Measurements from ENCODE around the gene CASZ1.

The CASZ1 gene

DNA sequence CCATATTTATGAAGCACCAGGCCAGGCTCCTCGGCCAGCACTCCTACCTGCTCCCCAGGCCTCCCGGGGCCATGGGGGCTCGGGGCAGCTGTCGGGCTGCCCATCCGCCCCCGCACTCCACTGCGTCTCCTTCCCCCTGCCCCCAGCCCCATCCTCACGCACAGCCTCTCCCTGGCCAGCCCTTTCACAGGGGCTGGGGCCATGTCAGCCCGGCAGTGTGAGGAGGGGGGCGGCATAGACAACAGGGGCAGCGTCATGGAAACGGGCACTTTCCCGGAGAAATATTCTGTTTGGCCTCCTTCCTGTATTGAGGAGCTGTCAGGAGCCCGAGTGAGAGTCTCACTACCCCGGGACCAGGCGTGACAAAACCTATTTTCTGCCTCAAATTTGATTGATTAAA lies 87.3 kb downstream of the CASZ1 start:
- no peak for DNase-seq (ENCODE audit: low read depth in 1 of 2, low spot score in 1 of 2)

- no peak for DNase-seq (ENCODE audit: low read depth in 1 of 2, low spot score in 1 of 2)
Observed at GRCh38 chr1:10708757-10709156, 87.7 kb downstream of the CASZ1 start.

DNA sequence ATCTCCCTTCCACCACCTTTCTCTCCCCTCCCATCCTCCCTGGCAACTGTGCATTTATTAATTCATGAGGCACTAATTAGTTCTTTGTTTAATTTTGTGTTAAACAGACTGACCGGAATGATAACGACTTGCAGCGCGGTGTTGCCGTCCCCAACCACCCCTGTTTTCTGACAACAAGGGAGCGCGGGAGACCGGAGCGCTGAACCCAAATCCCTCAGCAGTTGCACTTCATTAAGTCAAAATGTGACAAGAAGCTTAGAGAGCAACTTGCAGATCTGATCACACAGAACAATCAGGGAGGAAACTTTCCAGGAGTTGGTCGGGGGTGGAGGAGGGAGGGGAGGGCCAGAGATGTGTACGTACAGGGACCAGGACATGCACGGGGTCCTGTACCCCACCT lies 89.2 kb downstream of the CASZ1 start:
- DNase-seq (ENCODE audit: low read depth in 1 of 2, low spot score in 1 of 2) = no peak

DNA sequence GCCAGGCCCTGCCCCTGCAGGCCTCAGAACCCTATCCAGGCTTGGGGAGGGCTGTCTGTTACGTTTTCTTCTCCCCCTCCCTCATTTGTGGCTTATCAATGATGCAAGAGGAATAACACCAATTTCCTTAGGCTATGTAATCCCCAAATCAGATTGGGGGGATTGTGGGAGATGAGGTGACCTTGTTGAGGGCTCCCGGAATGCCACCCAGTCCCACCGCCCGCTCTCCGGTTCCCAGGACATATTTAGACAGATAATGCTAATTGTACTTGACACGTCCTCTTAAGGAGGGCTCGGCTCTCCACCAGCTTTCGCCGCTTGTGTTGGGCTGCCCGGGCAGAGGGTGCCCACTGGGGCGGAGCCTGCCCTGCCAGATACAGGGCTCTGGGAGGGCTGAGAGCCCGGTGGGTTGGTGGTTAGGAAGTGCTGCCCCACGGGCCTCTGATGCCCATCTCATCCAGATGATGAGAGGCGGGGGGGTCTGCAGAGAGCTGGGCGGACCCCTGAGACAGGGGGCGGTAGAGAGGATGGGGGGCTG lies 90.0 kb downstream of the CASZ1 start:
- no peak for DNase-seq (ENCODE audit: low read depth in 1 of 2, low spot score in 1 of 2)

- DNase-seq (ENCODE audit: low read depth in 1 of 2, low spot score in 1 of 2) = no peak
Observed at GRCh38 chr1:10705953-10706352, 90.5 kb downstream of the CASZ1 start.

GRCh38 chr1:10704368-10704882 lies 92.0 kb downstream of the CASZ1 start:
- DNase-seq (ENCODE audit: low read depth in 1 of 2, low spot score in 1 of 2) = no peak

GRCh38 chr1:10703702-10704101 lies 92.7 kb downstream of the CASZ1 start:
- no peak for DNase-seq (ENCODE audit: low read depth in 1 of 2, low spot score in 1 of 2)

- no peak for DNase-seq (ENCODE audit: low read depth in 1 of 2, low spot score in 1 of 2)
Observed at GRCh38 chr1:10701145-10701544, 95.3 kb downstream of the CASZ1 start.

DNA sequence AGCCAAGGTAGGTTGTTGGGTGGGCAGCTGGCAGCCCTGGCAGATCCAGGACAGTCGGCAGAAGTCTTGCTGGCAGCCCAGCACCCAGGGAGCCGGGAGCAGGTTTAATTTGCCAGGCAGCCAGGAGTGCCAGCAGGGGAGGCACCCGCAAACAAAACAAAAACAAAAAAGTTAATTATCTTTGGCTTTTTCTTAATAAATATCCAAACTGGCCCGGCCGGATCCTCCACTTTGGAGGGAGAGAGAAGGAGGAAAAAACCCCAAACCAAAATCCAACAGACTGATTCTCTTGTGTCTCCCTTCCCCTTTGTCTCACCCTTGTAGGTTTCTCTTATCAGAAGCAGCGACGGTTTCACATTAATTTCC lies 97.0 kb downstream of the CASZ1 start:
- no peak for DNase-seq (ENCODE audit: low read depth in 1 of 2, low spot score in 1 of 2)

DNA sequence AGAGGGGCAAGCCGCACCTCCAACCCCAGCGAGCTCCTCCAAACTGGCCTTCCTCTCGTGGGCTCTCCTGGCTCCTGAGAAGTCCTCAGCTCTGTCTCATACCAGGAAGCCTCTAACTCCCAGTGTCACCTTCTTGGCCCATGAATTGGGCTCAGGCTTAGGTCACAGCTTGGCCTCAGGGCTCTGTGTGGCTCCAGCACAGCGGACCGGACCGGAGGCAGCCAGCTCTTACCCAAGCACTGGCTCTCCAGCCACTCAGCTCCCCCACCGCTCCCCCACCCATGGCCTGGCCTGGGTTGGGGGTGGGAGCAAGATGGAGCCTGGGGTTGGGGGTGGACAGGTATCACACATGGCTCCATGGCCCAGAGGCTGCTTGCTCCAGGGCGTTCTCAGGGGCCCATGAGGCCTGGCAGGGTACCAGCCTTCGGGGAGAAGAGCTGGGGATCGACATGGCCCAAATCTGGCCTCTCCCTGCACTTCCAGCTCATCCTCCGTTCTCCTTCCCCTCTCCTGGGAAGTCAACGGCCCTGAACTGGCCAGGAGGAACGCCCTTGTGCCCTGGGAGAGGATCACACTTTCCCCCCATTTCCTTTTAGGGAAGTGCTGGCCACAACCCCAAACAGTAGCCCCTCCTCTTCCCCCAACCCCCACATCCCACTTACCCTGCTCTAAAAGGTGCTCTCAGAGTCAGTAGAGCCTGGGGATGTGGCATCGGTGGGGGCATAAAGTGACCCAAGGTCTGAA lies 97.5 kb downstream of the CASZ1 start:
- no peak for DNase-seq (ENCODE audit: low read depth in 1 of 2, low spot score in 1 of 2)

DNA sequence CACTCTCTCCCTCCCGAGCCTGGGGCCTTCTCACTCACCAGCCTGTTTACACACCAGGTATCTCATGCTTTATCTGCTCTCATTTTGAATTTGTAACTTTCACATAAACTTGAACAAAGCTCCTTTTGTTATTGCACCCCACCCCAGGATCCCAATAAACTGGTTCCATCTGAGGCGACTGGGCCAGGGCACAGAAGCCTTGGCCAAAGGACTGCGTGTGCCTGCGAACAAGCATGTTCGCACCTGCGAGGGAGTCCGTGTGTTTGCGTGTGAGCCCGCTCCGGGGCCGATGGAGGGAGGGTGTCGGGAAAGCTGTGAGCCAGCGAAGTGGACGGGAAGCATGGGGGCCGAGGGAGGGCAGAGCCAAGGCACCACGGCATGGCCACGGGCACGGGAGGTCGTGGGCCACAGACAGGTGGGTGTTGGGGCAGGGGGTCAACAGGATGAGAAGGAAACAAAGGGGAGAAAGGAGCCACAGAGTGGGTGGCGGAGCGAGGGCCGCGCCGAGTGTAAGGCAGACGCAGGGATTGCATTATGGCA lies 98.8 kb downstream of the CASZ1 start:
- DNase-seq (ENCODE audit: low read depth in 1 of 2, low spot score in 1 of 2) = no peak

DNA sequence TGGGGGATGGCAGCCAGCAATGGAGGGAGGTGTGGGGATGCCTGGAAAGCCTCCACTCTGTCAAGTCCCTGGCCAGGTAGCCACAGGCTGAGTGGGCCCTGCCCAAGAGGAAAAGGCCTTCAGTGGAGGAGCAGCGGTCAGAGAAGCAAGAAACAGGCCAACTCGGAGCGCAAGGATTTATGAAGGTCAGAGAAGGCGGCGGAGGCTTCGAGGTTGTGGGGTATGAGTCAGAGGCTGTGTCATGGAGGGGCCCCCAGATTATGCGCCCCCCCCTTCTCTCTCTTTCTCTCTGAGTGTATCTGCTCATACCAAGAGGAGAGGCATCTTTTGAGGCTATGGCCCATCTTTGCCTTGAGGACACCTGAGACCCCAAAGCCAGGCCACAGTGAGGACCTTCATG lies 99.5 kb downstream of the CASZ1 start:
- peak in 1 of 2 donors; percentile 12 for DNase-seq (ENCODE audit: low read depth in 1 of 2, low spot score in 1 of 2)

GRCh38 chr1:10694633-10695627 lies 101.5 kb downstream of the CASZ1 start:
- peak; percentile 62 to 68 for DNase-seq (ENCODE audit: low read depth in 1 of 2, low spot score in 1 of 2)

DNA sequence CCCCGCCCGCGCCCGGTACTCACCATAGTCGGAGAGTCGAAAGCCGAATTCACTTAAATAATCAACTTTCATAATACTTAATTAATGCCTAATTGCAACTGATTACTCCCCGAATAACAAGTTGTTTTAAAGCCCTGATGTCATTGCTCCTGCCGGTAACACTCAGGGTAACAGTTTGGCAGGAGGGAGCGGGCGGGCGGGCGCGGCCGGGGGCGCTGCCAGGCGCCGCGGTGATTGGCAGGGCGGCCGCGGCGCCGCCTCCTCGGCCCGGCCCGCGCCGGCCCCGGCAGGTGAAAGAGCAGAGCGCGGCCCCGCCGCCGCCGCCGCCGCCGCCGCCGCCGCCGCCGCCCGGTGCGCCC lies 102.2 kb downstream of the CASZ1 start:
- no peak for DNase-seq (ENCODE audit: low read depth in 1 of 2, low spot score in 1 of 2)

DNA sequence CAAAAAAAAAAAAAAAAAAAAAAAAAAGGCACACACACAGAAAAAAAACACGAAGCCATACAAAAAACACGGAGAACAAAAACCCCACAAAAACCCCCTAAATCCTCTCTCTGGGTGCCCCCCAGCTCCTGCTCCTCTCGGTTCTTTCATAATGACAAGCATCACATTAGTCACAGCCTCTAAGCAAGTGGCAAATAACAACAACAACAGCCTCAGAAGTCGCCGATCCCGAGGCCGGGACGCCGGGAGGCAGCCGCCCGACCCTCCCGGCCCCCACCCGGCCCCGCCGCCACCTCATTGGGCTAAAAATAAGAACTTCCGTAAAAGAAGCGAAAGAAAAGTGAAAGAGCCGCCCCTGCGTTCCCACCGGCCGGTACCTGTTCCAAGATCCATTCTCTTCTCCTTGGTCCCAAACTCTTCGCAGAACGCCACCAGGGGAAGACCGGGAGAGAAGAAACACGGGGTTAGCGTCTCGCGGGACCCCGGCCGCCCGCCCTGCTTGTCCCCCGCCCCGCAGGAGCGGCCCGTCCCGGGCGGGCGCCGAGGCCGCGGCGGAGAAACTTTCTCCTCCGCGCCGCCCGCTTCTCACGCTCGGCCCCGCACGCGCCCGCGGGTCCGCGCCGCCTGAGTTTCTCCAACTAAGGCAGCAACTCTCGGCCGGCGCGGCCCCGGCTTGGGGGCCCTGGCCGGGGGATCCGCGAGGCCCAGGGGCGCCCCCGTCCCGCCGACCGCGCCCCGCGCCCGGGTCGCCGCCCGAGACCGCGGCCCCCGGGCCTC lies 102.8 kb downstream of the CASZ1 start:
- peak; percentile 12 to 17 for DNase-seq (ENCODE audit: low read depth in 1 of 2, low spot score in 1 of 2)

- DNase-seq (ENCODE audit: low read depth in 1 of 2, low spot score in 1 of 2) = no peak
Observed at GRCh38 chr1:10693152-10693496, 103.3 kb downstream of the CASZ1 start.

GRCh38 chr1:10692401-10693021 lies 103.9 kb downstream of the CASZ1 start:
- DNase-seq (ENCODE audit: low read depth in 1 of 2, low spot score in 1 of 2) = peak; percentile 40 to 50

DNA sequence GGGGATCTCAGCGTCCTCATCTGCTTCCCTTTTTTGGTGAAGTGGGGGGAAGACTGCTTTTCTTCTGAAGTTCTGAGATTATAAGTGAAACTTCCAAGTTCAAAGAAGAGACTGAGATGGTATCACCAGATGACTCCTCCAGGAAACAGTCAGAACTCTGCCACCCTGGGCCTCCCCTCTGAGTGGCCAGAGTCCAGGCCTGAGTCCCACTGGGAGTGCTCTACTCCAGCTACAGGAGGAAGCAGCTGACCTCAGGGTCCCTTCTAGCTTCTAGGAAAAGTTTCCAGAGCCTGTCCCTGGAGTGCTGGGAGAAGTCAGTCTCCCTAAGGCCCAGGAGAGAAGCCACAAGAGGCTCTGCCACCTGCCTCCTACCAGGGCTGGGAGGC lies 104.7 kb downstream of the CASZ1 start:
- no peak for DNase-seq (ENCODE audit: low read depth in 1 of 2, low spot score in 1 of 2)

DNA sequence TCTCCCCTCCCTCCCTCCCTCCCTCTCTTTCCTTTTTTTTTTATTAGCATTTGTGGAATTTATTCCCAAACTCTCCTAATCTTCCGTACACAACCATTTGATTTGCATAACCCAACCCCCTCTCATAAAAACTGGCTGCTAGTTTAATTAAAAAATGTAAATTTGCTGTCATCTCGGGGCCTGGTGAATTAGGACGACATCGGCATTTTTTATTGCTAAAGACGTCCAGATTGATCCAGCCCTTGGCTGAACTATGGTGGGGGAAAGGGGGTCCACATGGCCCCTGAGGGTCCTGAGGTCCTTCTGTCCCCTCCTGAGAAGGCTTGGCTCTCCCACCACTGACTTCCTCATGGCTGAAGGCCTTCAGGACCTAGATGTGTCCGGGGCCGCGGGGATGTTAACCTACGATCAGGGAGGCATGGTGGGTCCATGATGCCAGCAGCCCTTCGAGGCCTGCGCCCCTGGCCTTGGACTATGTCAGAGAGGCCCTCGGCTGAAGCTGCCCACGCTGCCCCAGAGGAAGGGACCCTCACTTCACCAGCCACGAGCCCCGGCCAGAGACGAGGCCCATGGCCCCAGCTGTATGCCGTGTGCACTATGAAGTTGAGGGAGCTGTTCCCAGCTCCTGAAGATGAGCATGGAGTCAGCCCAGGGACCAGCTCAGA lies 105.2 kb downstream of the CASZ1 start:
- DNase-seq (ENCODE audit: low read depth in 1 of 2, low spot score in 1 of 2) = no peak

DNA sequence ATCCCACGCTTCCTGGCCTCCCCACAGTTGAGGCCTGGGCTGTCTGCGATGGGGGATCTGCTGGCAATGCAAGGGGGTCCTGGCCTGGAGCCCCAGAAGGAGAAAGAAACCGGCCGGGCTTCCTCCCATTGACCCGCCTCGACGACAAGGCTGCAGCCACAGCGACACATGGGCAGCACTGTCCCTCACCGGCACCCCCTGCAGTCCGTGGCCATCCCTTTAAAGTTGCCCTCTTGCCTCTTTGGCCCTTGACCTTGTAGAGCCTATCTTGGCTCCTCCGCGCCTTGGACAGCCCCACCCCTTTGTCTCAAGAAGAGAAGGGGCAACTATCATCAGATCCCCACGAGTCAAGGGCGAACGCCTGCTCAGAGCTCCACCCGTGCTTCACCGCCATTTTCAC lies 106.0 kb downstream of the CASZ1 start:
- DNase-seq (ENCODE audit: low read depth in 1 of 2, low spot score in 1 of 2) = no peak
